Activated CD4-positive, alpha-beta T cell treated with anti-CD3 and anti-CD28 coated beads, Interleukin-2, Interleukin-6, amounts not matched to agents 100 ng/mL and 50 ng/mL, durations not matched to agents 16 hours and 8 hours (primary cell): Measurements from ENCODE around the gene AKAP6.

Source experiments
- DNase-seq: peaks from one replicate; pipeline ENCODE4 v3.0.0-alpha.2; 2020

AKAP6 gene, protein sequence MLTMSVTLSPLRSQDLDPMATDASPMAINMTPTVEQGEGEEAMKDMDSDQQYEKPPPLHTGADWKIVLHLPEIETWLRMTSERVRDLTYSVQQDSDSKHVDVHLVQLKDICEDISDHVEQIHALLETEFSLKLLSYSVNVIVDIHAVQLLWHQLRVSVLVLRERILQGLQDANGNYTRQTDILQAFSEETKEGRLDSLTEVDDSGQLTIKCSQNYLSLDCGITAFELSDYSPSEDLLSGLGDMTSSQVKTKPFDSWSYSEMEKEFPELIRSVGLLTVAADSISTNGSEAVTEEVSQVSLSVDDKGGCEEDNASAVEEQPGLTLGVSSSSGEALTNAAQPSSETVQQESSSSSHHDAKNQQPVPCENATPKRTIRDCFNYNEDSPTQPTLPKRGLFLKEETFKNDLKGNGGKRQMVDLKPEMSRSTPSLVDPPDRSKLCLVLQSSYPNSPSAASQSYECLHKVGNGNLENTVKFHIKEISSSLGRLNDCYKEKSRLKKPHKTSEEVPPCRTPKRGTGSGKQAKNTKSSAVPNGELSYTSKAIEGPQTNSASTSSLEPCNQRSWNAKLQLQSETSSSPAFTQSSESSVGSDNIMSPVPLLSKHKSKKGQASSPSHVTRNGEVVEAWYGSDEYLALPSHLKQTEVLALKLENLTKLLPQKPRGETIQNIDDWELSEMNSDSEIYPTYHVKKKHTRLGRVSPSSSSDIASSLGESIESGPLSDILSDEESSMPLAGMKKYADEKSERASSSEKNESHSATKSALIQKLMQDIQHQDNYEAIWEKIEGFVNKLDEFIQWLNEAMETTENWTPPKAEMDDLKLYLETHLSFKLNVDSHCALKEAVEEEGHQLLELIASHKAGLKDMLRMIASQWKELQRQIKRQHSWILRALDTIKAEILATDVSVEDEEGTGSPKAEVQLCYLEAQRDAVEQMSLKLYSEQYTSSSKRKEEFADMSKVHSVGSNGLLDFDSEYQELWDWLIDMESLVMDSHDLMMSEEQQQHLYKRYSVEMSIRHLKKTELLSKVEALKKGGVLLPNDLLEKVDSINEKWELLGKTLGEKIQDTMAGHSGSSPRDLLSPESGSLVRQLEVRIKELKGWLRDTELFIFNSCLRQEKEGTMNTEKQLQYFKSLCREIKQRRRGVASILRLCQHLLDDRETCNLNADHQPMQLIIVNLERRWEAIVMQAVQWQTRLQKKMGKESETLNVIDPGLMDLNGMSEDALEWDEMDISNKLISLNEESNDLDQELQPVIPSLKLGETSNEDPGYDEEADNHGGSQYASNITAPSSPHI (N-terminal part only)

DNA sequence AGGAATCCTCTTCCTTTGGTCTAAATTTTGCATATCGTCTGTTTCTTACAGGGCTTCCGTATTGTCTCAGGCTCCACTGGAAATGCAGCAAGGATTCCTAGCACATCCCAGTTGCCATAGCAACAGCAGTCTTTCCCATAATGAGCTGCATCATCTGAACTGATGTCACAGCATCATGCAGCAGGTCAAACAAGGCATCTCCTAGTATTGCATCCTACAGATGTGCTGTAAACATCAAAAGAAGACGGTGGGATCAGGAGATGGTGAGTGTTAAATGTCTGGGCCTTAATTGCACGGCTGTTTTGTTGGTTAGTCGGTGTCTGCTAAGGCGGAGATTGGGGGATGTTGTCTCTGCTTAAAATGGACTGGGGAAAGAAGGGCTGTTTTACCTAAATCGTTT lies at the start of gene AKAP6:
Gene AKAP6, plus strand, starts transcription at position 153 of the 400 bp plus-strand sequence. CDS start 104,196 bp downstream, outside the sequence.
- no peak for DNase-seq

DNA sequence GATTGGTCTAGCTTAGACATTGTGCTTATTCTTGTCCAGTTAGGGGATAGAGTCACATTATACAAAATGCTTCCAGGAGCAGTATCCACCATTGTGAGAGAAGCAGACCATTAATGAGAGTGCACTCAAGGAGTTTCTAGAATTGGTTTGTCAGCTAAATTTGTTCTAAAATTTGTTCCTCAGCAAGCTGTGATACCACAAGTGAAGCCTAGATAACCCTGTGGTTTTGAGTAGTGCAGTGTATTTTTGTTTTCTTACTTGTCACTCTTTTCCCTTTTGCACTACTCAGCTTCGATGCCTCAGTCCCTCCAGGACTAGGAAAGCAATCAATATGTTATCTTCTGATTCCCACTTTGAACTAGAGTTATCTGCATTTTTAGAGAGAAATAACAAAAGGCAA lies 42.5 kb upstream of the AKAP6 start:
- no peak for DNase-seq

DNA sequence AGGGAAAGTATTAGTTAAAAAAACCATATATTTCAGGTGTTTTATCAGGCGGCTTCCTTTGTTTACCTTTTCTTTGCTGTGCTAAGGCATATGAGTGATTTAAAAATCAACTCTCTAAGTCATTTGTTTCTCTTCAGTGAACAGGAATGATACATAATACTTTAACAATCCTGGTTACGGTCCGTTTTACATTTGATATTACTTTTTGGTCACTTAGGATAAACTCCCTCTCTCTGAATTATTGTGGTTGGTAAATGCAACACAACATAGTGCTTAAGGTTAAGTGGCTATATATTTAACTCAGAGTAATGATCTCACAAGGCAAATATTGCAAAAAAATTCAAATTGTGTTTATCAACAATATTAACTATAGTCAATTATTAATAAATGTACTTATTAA lies 32.7 kb upstream of the AKAP6 start:
- no peak for DNase-seq

DNA sequence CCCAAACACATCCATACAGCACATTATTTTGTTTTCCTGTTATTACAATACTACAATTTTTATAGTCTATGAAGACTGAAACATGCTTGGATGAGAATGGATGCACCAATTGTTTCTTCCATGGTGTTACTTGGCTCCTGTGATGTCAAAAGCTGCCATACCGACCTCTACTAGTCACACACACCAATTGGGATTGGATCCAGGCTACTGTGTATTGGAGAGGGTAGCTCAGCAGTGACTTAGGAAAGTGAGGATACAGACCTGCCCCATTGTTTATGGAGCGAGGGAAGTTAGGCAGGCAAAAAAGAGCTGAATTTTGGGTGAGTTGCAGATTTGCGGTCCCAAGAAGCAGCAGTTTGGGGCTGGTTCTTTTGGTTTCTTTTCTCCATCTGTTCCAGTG lies 30.8 kb upstream of the AKAP6 start:
- no peak for DNase-seq

DNA sequence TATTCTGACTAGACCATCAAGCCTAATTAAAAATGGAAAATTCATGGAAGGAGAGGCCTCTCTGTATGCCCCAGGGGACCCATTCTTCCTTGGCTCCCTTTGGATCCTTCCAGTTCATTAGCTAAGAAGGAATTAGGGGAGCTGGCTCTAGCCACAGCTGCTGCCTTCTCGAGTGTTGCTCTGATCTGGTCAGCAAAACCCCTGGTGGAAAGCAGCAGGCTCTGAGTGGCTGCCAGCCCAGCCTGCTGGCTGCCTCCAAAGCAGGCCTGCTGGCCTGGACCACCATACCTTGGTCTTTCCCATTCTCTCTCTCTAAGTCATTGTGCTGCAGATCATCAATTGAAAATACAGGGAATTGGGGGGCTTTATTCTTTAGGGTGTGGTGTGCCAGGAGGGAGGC lies 29.0 kb upstream of the AKAP6 start:
- DNase-seq = no peak

DNA sequence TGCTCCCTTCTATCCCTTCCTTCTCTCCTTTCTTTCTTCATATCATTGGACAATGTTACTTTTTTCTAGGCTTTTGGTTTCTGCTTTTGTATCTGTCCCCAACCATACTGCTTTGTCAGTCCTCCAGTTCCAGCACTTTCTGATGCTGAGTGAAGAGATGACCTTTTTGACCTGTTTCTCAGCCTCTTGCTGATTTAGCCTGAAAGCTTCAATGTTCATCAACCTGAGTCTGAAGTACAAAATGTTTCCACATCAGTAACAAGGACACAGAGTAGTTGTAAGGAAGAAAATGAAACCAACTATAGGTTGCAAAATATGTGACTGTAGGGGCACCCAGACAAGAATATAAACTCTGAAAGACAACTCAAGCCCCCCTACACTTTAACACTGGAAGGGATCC lies 25.2 kb upstream of the AKAP6 start:
- no peak for DNase-seq

DNA sequence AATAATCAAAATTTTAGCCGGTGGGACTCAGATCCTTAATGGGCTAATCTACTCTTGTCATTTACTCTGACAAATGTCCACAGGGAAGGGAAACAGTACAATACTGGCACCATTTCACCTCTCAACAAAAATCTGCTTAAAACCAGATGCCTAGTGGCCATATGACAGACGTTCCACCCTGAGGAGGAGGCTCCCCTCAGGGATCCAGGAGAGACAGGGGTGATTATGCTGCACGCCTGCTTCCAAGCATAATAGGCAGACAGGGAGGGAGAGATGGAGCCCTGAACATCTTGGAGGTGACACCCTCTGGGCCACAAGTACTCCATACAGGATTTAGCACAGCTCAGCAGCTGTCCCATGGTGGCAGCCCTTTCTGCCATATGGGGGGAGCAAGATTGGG lies 24.8 kb upstream of the AKAP6 start:
- DNase-seq = no peak

DNA sequence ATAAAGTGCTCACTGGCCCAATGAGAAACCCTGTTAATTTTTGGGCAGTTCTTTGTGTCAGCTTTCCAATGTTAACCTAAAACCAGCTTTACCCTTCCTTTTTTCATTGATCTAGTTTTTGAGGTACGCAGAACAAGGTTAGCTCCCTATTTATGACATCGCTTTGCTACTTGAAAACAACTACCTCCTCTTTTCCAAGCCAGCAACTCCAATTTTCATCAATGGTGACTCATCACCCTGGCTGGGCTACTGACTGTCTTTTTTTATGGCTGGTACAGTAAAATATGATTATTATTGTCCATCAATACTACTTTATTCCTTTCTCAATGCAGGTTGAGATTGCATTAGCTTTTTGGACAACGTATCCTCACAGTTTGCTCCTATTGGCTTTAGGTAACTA lies 22.5 kb upstream of the AKAP6 start:
- DNase-seq = no peak

DNA sequence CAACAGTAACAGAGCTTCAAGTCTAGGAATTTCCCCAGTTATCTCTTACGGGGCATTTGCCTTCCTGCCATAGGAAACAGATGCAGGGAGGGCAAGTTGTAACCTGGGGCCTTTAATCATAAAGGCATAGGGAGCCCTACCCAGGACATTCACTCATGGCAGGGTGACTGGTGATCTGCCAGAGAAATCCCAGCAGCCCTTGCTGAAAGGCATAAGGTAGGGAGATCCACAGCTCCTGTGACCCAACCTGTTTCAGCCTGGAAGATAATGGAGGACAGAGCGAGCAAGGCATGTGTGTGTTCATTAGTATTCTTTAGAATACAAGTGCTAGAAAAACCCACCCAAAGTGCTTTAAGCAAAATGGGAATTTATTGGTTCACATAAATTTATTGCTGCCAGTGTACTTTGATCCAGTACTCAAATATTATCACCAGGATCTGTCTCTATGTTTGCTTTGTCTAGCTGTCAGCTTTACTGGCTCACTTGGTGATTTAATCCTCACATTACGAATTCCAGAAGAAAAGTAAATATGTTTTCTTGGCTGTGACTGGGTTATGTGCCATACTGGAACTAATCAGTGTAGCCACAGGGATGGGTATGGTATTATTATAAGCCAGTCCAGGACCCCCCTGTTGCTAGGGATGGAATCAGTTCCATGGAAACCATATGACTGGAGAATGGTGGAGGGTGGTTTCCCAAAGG lies 21.1 kb upstream of the AKAP6 start:
- no peak for DNase-seq

DNA sequence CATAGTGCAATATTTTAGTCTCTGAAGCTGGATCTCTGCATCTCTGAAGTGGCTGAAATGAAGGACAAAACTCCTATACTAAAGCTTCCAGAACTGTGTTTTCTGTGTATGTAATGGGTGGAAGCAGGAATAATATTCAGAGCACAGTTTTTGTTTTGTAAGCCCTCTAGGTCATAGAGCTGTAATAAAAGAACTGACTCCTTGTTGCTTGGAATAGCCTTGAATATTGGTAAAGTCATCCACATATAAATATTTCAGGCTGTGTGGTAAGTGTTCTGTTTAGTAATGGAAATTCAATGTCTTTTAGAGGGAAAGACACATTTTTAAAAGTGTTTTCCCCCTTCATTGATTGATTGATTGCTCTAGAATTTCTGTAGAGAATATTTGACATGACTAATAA lies 18.2 kb upstream of the AKAP6 start:
- DNase-seq = no peak

DNA sequence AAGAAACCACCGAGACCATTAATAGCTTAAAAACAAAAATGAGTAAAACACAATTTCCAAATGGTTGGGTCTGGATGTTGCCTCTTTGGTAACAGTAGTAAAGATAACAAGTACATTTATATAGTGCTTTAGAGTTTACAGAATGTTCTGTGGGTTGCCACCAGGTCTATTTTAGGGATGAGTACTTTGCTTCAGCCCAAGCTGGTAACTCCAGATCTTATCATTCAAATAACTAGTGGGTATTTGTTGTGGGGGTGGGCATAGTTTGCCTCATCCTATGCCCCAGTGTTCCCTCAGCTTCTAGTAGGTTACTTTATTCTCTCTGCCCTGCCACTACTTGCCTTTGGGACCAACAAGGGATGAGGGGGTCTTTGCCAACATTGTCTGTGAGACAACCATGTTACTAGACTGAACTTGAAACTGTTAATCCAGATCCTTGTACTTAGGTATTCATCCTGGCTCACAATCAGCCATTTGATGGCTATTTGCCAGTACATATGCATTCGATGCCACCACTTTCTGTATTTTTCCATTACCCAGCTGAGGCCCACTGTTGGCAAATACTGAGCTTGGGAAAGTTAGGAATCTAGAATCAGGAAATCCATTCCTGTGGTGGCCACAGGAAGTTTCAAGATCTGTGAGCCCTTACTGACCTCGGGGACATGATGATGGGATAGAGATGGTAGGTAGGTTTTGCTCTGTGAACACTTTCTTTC lies 17.6 kb upstream of the AKAP6 start:
- no peak for DNase-seq

DNA sequence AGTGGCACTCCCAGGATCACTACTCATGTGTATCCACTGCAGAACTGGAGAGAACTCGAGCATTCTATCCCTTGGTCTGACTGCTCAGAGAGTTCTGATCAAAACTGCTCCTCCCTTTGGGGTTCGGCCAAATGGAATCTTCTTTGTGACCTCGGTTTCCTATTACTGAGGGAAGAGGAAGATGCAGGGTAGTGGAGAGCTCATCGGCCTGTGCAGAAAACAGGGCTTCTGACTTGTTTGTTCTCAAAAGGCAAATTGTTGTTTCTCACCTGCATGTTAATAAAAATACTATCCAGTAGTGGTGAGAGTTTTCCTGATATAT lies 17.1 kb upstream of the AKAP6 start:
- DNase-seq = no peak

DNA sequence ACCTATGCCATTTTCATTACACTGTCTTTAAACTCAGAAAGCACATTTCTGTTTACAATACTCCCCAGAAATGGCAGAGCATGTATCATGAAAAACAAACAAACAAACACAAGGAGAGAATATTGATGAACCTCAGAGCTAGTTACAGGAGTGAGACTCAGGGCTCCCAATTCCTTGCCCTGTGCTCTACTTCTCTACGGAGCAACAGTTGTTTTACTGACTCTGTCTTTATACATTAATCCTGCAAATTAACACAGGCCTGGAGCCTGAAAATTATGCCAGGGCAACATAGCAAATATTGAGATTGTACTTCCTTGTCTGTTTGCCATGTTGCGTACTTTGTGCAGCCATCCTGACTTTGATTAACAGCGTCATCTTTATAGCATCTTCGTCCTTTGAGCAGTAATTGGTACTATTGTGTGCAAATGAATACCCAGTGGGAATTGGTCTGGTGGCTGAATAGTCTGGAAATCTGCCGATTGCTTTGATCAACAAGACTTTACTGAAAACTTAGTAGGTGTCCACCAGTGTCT lies 15.2 kb upstream of the AKAP6 start:
- no peak for DNase-seq

DNA sequence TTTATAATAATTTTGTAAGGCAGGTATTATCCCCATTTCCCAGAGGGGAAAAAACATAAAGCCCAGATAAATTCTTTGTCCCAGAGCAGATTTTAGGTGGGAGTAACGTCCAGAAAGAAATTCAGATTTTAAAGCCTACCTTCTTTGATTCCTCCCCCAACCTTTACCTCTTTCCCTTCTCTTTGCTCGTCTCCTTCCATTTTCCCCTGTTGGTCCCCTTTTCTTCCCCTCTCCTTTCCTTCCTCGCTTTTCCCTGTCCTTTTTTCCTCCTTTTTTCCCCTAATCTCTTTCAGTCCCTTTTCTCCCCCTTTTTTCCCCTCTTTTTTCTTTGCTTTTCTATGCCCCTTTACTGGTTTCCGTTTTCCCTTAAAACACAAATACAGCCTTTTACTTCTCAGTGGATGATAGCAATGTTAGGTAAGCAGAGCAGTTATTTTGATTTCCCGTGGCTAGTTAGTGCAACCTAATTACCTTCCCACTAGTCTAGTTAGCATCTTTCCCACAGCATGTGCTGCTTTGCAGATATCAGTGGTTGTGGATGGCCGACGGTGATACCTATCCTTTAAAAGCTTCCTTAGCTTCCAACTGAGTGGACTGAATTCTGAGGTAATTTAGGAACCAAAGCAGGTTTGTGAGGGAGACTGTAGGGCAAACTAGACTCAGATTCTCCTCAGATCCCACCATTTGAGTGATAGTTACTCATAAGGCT lies 10.9 kb upstream of the AKAP6 start:
- no peak for DNase-seq

DNA sequence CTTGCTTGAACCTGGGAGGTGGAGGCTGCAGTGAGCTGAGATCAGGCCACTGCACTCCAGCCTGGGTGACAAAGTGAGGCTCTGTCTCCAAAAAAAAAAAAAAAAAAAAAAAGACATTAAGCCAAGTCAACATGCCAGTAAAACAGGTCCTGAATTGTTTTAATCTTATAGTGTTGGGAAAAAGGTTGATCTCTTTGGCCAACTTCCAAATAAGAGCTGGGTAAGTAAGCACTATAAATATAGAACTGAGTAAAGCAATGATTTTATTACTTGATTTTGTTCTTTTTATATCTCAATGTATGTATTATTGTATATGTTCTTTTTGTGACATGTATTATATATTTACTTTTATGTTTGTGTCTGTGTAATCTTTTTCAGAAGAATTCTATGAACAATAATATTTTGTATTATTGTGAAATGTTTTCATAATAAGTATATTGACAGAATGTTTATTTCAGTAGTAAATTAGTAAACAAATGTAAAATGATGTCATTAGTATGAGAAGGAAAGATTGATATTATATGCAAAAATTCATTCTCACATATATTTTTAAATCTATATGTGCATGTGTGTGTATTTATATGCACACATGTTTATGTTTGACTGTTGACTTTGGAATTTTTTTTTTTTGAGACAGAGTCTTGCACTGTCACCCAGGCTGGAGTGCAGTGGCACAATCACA lies 9.6 kb upstream of the AKAP6 start:
- no peak for DNase-seq

DNA sequence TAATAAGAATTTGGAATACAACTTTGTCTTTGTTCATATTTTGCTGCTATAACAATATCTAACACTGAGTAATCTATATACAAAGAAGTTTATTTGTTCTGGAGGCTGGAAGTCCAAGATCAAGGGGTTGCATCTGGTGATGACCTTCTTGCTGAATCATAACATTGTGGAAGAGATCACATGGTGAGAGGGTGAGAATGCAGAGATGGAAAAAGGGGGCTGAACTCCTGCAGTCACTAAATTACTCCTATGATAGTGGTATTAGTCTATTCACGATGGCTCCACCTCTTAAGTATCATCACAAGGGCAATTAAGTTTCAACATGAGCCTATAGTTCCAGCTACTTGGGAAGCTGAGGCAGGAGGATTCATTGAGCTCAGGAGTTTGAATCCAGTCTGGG lies 4.5 kb upstream of the AKAP6 start:
- no peak for DNase-seq

DNA sequence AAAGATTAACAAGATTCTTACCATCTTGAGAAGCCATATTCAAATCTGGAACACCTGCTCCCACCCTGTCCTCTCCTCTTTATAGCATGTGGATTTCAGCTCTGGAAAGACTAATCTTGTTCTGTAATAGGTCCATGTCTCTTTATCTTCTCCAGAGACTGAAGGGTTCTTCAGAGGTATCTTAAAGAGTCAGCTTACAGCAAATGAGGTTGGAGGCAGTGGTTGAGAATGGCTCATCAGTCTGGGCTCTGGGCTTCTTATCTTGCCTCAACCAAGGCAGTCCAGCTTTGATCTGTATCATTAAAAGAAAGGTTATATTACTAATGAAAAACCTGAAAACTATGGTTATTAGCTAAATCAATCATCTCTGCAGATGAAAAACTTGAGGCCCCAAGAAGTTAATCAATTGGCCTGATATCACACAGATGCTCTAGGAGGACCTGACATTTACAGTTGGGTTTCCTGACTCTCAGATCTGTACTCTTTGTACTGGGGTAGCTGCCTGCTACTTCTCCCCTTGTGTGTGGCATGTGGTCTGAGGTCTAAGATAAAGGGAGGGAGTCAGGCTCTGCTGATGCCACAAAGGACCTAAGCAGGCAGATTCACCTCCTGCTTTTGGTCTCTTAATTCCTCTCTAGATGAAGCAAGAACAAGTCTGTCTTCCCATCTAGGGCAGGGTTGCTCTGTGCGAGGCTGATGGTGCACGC lies 1.7 kb upstream of the AKAP6 start:
- no peak for DNase-seq

DNA sequence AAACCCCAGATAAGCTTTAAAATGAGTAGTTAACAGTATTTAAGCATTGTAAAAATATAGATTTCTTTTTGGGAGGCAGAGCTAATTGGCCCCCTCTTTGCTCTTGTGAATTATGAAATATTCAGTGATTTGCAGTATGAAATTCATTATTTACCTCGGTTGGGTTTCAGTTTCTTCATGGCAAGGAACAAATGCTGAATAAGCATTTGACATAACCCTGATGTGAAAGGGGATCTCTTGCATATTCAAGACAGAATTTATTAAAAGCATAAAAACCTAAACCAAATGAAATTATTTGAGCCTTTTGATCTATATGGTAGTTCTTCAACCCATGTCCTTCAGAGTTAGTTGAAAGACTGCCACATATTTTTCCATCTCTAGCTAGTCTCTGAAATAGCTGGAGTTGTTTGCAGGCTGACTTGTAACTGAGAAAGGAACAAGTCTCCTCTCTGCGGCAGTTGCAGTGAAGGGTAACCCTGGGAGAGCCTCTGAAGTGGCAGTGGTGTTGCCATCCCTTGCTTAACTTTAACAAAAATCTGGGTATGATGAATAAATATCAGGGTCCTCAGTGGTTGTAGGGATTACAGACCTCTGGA lies 690 bp downstream of the AKAP6 start:
- DNase-seq = no peak

DNA sequence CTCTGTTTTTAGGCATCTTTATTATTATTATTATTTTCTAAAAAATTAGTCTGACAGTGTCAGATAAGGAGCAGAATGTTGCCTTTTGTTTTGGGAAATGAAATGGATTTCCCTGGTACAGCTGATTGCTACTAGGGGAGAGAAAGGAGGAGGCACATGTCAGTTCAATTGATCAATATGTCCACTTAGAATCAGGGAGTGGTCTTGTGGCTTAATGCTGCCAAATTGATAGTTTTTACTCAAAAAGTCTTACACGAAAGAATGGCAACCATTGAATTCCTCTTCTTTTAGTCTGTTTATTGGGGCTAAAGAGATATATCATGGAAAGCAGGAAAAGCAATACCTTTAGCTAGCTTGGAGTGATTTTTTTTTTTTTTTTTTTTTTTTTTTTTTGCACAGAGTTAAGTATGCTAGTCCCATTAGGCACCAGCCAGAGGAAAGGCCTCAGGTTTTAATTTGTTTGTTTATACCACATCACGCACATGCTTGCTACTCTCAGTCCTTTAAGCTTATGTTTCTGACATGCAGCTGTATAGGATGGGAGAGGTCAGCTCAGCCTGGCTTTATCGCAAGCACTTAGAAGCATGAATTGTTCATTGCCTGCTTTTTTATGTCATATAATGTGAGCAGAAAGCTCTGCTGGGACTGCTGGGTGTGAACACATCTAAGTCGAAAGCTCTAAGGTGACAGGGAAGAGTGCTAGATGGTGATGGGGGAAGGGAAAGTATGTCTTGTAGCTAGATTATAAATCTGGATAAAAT lies 1.4 kb downstream of the AKAP6 start:
- no peak for DNase-seq
